H1 (cell line): ENCODE data around the gene PLCB4. TPM values are rescaled to one million over a fixed set of nuclear protein-coding genes. Genes with fewer than 3 reads are reported as not detected.

Experiments
- BCL11A ChIP-seq, 2 experiments: IDR thresholded peaks; one replicate each; pipeline ENCODE4 v1.6.1; 2011; ENCODE audit warnings: low read depth in 2 of 2, low read length in 2 of 2, mild to moderate bottlenecking in 2 of 2
- EP300 ChIP-seq, 2 experiments: IDR thresholded peaks; 1 replicate in 1 of 2; 2 replicates in 1 of 2; pipeline ENCODE4 v1.6.1; 2011 to 2012; ENCODE audit warnings: low read depth in 2 of 2, low read length in 2 of 2, mild to moderate bottlenecking in 2 of 2, borderline replicate concordance in 1 of 2, inconsistent platforms in 1 of 2, moderate library complexity in 1 of 2
- GTF2F1 ChIP-seq: IDR thresholded peaks from 2 replicates; pipeline ENCODE4 v1.6.1; 2012; ENCODE audit warnings: low read depth, low read length, improper control_type of control experiment, borderline replicate concordance
- HDAC2 ChIP-seq, 2 experiments: fragments of 300-600 bp in 1 of 2; sonication (generic) in 1 of 2; IDR thresholded peaks; 2 replicates each; pipeline ENCODE4 v1.6.1; 2011 to 2012; ENCODE audit warnings: low read depth in 2 of 2, low read length in 2 of 2, mild to moderate bottlenecking in 2 of 2, moderate library complexity in 2 of 2, borderline replicate concordance in 1 of 2, inconsistent platforms in 1 of 2
- KDM1A ChIP-seq: fragments of 200-600, 300-600 bp; sonication (generic); IDR thresholded peaks from 2 replicates; pipeline ENCODE4 v1.7.1; 2016; ENCODE audit warnings: mild to moderate bottlenecking, low read length, borderline replicate concordance
- KDM4A ChIP-seq: IDR thresholded peaks from one replicate; pipeline ENCODE4 v1.7.1; 2012; ENCODE audit warnings: low read depth, mild to moderate bottlenecking, moderate library complexity, low read length, inconsistent platforms; ENCODE audit not compliant: severe bottlenecking
- MAX ChIP-seq: IDR thresholded peaks from 2 replicates; pipeline ENCODE4 v1.6.1; 2012; ENCODE audit warnings: inconsistent platforms
- RAD21 ChIP-seq, 2 experiments: IDR thresholded peaks in 1 of 2; conservative IDR thresholded peaks in 1 of 2; 2 replicates each; pipeline ENCODE4 v1.6.1; 2011; ENCODE audit warnings: low read depth in 2 of 2, low read length in 2 of 2, improper control_type of control experiment in 1 of 2, inconsistent platforms in 1 of 2, mild to moderate bottlenecking in 1 of 2, moderate library complexity in 1 of 2
- SIX5 ChIP-seq: IDR thresholded peaks from 2 replicates; pipeline ENCODE4 v1.6.1; 2011; ENCODE audit warnings: mild to moderate bottlenecking, low read depth, low read length
- TAF1 ChIP-seq: IDR thresholded peaks from 2 replicates; pipeline ENCODE4 v1.6.1; 2011; ENCODE audit warnings: mild to moderate bottlenecking, low read depth, low read length
- polyA plus RNA-seq, 7 experiments: library from polyadenylated mRNA; depleted of rRNA in 3 of 7; stranded (reverse) in 5 of 7; unstranded in 2 of 7; fragments of >200 nt in 5 of 7; fragments of 200-250 nt in 2 of 7; gene quantifications; 1 replicate in 5 of 7; 2 replicates in 1 of 7; 4 replicates in 1 of 7; pipeline versions ENCODE4 v1.2.1 to v1.2.3, GENCODE V29; 2011 to 2013; ENCODE audit warnings: missing spikeins in 2 of 7, mixed read lengths in 2 of 7
- total RNA-seq: library from RNA; stranded (reverse); fragmentation: NEBNext Ultra II Directional; extraction: Animal tissue kit (Norgen Biotek cat#: 25700); gene quantifications from 2 replicates; pipeline ENCODE4 v1.2.1, GENCODE V29; 2021

The PLCB4 gene
- total and polyA plus RNA-seq, 2 of the 8 experiments (the other 6 are each of a cell fraction or from before 2014, with no cell fraction given), result 3.2 to 14.1 TPM

DNA sequence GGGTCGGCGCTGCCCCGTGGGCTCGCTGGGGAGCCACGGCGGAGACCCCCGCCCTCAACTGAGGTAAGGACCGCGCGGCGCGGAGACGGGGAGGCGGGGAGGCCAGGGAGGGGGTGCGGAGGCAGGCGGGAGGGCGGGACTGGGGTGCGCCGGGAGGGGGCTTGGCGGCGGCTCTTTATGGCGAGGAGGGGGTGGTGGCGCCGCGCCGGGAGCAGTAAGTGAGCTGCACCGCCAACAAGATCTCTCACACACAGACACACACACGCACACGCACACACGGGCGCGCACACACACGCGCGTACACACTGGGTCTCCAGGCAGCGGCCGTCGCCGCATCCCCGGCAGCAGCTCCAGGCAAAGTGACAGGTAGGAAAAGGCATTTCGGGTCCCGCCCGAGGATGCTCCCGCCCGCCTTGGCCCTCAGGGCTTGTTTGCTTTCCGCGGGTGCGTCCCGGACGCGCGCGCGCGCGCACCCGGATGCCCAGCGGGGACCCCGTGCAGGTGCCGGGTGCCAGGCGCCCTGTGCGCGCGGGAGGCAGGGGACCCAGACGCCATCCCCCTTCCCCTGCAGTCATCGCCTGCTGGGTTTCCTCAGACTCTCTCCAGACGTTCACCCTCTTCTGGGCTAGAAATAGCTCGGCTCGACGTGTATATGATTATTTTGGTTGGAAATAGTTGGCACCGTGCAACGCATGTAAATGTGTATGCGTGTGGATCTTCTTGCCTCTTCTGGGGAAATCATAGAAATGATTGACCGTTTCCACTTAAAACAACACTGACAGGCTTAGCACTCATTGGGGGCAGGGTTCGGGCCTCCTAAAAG is at the start of gene PLCB4 (continued):
- TF ChIP-seq EP300 (IDR thresholded peaks at IDR 0.05; ENCODE audit: borderline replicate concordance in 1 of 2, low read depth in 2 of 2, low read length in 2 of 2) (no peak), BCL11A (IDR thresholded peaks at IDR 0.05; ENCODE audit: low read depth in 2 of 2, low read length in 2 of 2) (no peak), TAF1 (peak; percentile 34; the same call in 1 of the 2 replicates), RAD21 (IDR thresholded peaks at IDR 0.05 in 1 of 2, conservative IDR thresholded peaks at IDR 0.05 in 1 of 2; ENCODE audit: low read depth in 2 of 2, low read length in 2 of 2) (0 out of 4 replicates have a peak, but pooled peaks of 1 of the 2 experiments have one; percentile 4), GTF2F1 (no peak), KDM1A (no peak), MAX (0 out of 2 replicates have a peak, but pooled peaks have one; percentile 5), HDAC2 (IDR thresholded peaks at IDR 0.05; ENCODE audit: borderline replicate concordance in 1 of 2, low read depth in 2 of 2, low read length in 2 of 2) (0 out of 4 replicates have a peak, but pooled peaks have one; percentile 61 to 78), KDM4A (peak; percentile 47), SIX5 (no peak)
